ENCODE measurements around the gene SMYD3. TPM values are rescaled to one million over a fixed set of nuclear protein-coding genes. Genes with fewer than 3 reads are reported as not detected.

SMYD3 gene
- total RNA-seq, 1 experiment from 2014 or later = 17.4 TPM

GRCh38 chr1:246552110-246552509 lies 45.0 kb upstream of the SMYD3 start:
- no peak for ATAC-seq
- no peak overlapping the region for H3K4me3 ChIP-seq (ENCODE audit: low read depth in 2 of 2, low read length in 2 of 2)
- BruUV-seq (replicated peaks) = no TSS peak
- DNase-seq (ENCODE audit: low read depth, low spot score) = no peak
- intact Hi-C loops (cut with micrococcal nuclease; ENCODE audit: unreplicated experiment) (no loop called here), in situ Hi-C loops (cut with HindIII; ENCODE audit: low pct_unique_long_range_greater_than_20kb, low sequenced_read_pairs) (no loop called here)
- CTCF ChIA-PET = interaction anchor here (0.7 kb wide), 1 partner anchor 473 kb away, joined by 3 read pairs; no protein-coding TSS in a partner anchor
- no peak overlapping the region for H3K27ac ChIP-seq (ENCODE audit: low read length)
- H3K4me1 ChIP-seq (ENCODE audit: control insufficient read depth, insufficient read depth, low read length) = no peaks in the 10 kb centered on the region
- peaks cover 22% of the 10 kb centered on the region; the same call in 1 of the 2 replicates for H3K36me3 ChIP-seq (ENCODE audit: control insufficient read depth, insufficient read depth, low read length)
- no peak for TF ChIP-seq REST (IDR thresholded peaks at IDR 0.05; ENCODE audit: insufficient read depth in 1 of 2, low read depth in 2 of 2, low read length in 1 of 2)
- TF ChIP-seq POLR2AphosphoS5 (IDR thresholded peaks at IDR 0.05; ENCODE audit: low read depth, low read length) = no peak
- POLR2A ChIA-PET = no interaction called here
- H3K27me3 ChIP-seq (ENCODE audit: control insufficient read depth, insufficient read depth, low read length) = no peaks in the 10 kb centered on the region
- H3K9me3 ChIP-seq (ENCODE audit: control insufficient read depth, insufficient read depth, low read depth, low read length) = no peaks in the 10 kb centered on the region

- no TSS peak for BruUV-seq (replicated peaks)
- Histone ChIP-seq H3K36me3 (ENCODE audit: control insufficient read depth, insufficient read depth, low read length) (peaks cover 15% of the 10 kb centered on the region; the same call in 1 of the 2 replicates), H3K9me3 (ENCODE audit: control insufficient read depth, insufficient read depth, low read depth, low read length) (no peaks in the 10 kb centered on the region), H3K4me3 (ENCODE audit: low read depth in 2 of 2, low read length in 2 of 2) (no peak overlapping the region), H3K4me1 (ENCODE audit: control insufficient read depth, insufficient read depth, low read length) (no peaks in the 10 kb centered on the region), H3K27ac (ENCODE audit: low read length) (no peak overlapping the region), H3K27me3 (ENCODE audit: control insufficient read depth, insufficient read depth, low read length) (no peaks in the 10 kb centered on the region)
- in situ Hi-C loops (cut with HindIII; ENCODE audit: low pct_unique_long_range_greater_than_20kb, low sequenced_read_pairs) = no loop called here
- intact Hi-C loops (cut with micrococcal nuclease; ENCODE audit: unreplicated experiment) = no loop called here
- ATAC-seq (no peak), DNase-seq (ENCODE audit: low read depth, low spot score) (no peak)
- ChIA-PET POLR2A (no interaction called here), CTCF (no interaction called here)
- TF ChIP-seq REST (IDR thresholded peaks at IDR 0.05; ENCODE audit: insufficient read depth in 1 of 2, low read depth in 2 of 2, low read length in 1 of 2) = no peak
- TF ChIP-seq SIN3A (IDR thresholded peaks at IDR 0.05; ENCODE audit: borderline replicate concordance, insufficient read depth, low read depth, low read length) = no peak
- TF ChIP-seq CTCF (IDR thresholded peaks at IDR 0.05) = no peak
- TF ChIP-seq TCF7L2 (IDR thresholded peaks at IDR 0.05; ENCODE audit: low read depth, low read length) = no peak
- no peak for TF ChIP-seq POLR2AphosphoS5 (IDR thresholded peaks at IDR 0.05; ENCODE audit: low read depth, low read length)
Observed at GRCh38 chr1:246550402-246550801, 43.3 kb upstream of the SMYD3 start.

Measured in Panc1 (cell line).